Astrocyte (in vitro differentiated cells and primary cell): ENCODE measurements around the gene LRBA. TPM values are rescaled to one million over a fixed set of nuclear protein-coding genes. Genes with fewer than 3 reads are reported as not detected.

ENCODE experiments used
- DNase-seq: peaks from one replicate; pipeline ENCODE4 v3.0.0-alpha.2; 2010; ENCODE audit warnings: low read depth
- FAIRE-seq: peaks from 2 replicates; lab custom pipeline; 2011; peaks lifted over from hg19 to GRCh38; lab: Jason Lieb, UNC
- H2AFZ ChIP-seq: 2 replicates; pipeline ENCODE4 v1.6.0; 2012; ENCODE audit warnings: low read depth, low read length, inconsistent platforms
- H3K27ac ChIP-seq: 2 replicates; pipeline ENCODE4 v1.5.1; 2011; ENCODE audit warnings: low read depth, low read length, inconsistent platforms
- H3K27me3 ChIP-seq: 2 replicates; pipeline ENCODE4 v1.6.0; 2011; ENCODE audit warnings: low read length, inconsistent platforms; ENCODE audit not compliant: insufficient read depth
- H3K36me3 ChIP-seq: 2 replicates; pipeline ENCODE4 v1.5.1; 2011; ENCODE audit warnings: low read length, inconsistent platforms; ENCODE audit not compliant: insufficient read depth
- H3K4me1 ChIP-seq: 2 replicates; pipeline ENCODE4 v1.5.1; 2011; ENCODE audit warnings: low read length, inconsistent platforms; ENCODE audit not compliant: insufficient read depth
- H3K4me2 ChIP-seq: 2 replicates; pipeline ENCODE4 v1.6.0; 2012; ENCODE audit warnings: low read length, inconsistent platforms
- H3K4me3 ChIP-seq: 2 replicates; pipeline ENCODE4 v1.5.1; 2011; ENCODE audit warnings: low read depth, mild to moderate bottlenecking, low read length, inconsistent platforms; ENCODE audit not compliant: insufficient read depth
- H3K79me2 ChIP-seq: 2 replicates; pipeline ENCODE4 v1.6.0; 2012; ENCODE audit warnings: mild to moderate bottlenecking, low read length, inconsistent platforms; ENCODE audit not compliant: insufficient read depth
- H3K9ac ChIP-seq: 2 replicates; pipeline ENCODE4 v1.6.0; 2012; ENCODE audit warnings: mild to moderate bottlenecking, low read length, inconsistent platforms
- H3K9me3 ChIP-seq: 2 replicates; pipeline ENCODE4 v1.5.1; 2012; ENCODE audit warnings: low read depth, mild to moderate bottlenecking, low read length, inconsistent platforms; ENCODE audit not compliant: insufficient read depth
- H4K20me1 ChIP-seq: 2 replicates; pipeline ENCODE4 v1.6.0; 2012; ENCODE audit warnings: low read length, inconsistent platforms; ENCODE audit not compliant: insufficient read depth
- H3K27ac Mint-ChIP-seq: one replicate; pipeline ENCODE4 v1.8.0; 2021; ENCODE audit warnings: mild to moderate bottlenecking, mixed read lengths; ENCODE audit not compliant: unreplicated experiment
- H3K27me3 Mint-ChIP-seq: one replicate; pipeline ENCODE4 v1.8.0; 2021; ENCODE audit warnings: low read depth, mixed read lengths; ENCODE audit not compliant: unreplicated experiment
- H3K36me3 Mint-ChIP-seq: one replicate; pipeline ENCODE4 v1.8.0; 2021; ENCODE audit warnings: low read depth, mixed read lengths; ENCODE audit not compliant: unreplicated experiment
- H3K4me1 Mint-ChIP-seq: one replicate; pipeline ENCODE4 v1.8.0; 2021; ENCODE audit warnings: low read depth, mixed read lengths; ENCODE audit not compliant: unreplicated experiment
- H3K4me3 Mint-ChIP-seq: one replicate; pipeline ENCODE4 v1.8.0; 2021; ENCODE audit warnings: mild to moderate bottlenecking, moderate library complexity, mixed read lengths; ENCODE audit not compliant: unreplicated experiment
- H3K9me3 Mint-ChIP-seq: one replicate; pipeline ENCODE4 v1.8.0; 2021; ENCODE audit warnings: mild to moderate bottlenecking, mixed read lengths; ENCODE audit not compliant: unreplicated experiment
- EZH2 ChIP-seq: IDR thresholded peaks from 2 replicates; pipeline ENCODE4 v1.6.1; 2012; ENCODE audit warnings: mild to moderate bottlenecking, low read length, inconsistent platforms; ENCODE audit not compliant: insufficient read depth
- total RNA-seq: library from RNA; stranded (reverse); gene quantifications from 2 replicates; pipeline ENCODE4 v1.2.1, GENCODE V29; 2021
- TF ChIP-seq, protein P1 (sequence below): IDR thresholded peaks from 2 replicates; pipeline ENCODE4 v1.5.1; 2011; ENCODE audit warnings: low read depth, mild to moderate bottlenecking, inconsistent platforms, low read length, moderate library complexity; ENCODE audit not compliant: insufficient read depth

LRBA gene
- total RNA-seq, 1 donor from 2014 or later, result 25.3 TPM

DNA sequence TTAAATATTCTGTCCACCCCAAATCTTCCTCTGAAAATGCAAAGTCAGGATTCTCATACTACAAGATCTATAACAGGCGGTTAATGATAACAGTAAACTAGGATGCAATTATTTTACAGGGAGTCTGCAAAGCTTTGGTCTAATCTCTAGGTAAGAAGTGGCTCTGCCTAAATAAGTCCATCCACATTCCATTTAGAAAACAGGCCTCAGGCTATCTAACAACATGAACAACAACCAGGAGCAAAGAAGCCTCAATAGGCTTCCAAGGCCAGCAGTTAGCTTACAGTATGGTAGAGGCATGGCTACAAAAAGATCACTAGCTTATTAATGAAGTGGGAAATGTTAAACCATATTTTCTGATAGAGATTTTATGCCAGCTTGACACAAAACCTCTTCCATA, 426.8 kb downstream of the LRBA start:
- Histone ChIP-seq H3K9me3 (no peaks in the 10 kb centered on the region), H3K4me1 (no peaks in the 10 kb centered on the region), H4K20me1 (no peaks in the 10 kb centered on the region), H3K4me2 (peak overlapping the region; percentile 12), H3K4me3 (no peak overlapping the region), H3K9ac (no peak overlapping the region), H2AFZ (no peak overlapping the region), H3K79me2 (peaks cover 5% of the 10 kb centered on the region), H3K36me3 (no peaks in the 10 kb centered on the region), H3K27ac (no peak overlapping the region), H3K27me3 (peaks cover 2% of the 10 kb centered on the region)
- TF ChIP-seq EZH2, result no peak
- TF ChIP-seq, protein P1, sequence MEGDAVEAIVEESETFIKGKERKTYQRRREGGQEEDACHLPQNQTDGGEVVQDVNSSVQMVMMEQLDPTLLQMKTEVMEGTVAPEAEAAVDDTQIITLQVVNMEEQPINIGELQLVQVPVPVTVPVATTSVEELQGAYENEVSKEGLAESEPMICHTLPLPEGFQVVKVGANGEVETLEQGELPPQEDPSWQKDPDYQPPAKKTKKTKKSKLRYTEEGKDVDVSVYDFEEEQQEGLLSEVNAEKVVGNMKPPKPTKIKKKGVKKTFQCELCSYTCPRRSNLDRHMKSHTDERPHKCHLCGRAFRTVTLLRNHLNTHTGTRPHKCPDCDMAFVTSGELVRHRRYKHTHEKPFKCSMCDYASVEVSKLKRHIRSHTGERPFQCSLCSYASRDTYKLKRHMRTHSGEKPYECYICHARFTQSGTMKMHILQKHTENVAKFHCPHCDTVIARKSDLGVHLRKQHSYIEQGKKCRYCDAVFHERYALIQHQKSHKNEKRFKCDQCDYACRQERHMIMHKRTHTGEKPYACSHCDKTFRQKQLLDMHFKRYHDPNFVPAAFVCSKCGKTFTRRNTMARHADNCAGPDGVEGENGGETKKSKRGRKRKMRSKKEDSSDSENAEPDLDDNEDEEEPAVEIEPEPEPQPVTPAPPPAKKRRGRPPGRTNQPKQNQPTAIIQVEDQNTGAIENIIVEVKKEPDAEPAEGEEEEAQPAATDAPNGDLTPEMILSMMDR, result no peak
- Mint-ChIP-seq H3K27ac (no peak overlapping the region), H3K36me3 (no peaks in the 10 kb centered on the region), H3K4me3 (no peak overlapping the region), H3K4me1 (peaks cover 2% of the 10 kb centered on the region), H3K9me3 (no peaks in the 10 kb centered on the region), H3K27me3 (peaks cover 11% of the 10 kb centered on the region)
- DNase-seq, result no peak
- no peak for FAIRE-seq

DNA sequence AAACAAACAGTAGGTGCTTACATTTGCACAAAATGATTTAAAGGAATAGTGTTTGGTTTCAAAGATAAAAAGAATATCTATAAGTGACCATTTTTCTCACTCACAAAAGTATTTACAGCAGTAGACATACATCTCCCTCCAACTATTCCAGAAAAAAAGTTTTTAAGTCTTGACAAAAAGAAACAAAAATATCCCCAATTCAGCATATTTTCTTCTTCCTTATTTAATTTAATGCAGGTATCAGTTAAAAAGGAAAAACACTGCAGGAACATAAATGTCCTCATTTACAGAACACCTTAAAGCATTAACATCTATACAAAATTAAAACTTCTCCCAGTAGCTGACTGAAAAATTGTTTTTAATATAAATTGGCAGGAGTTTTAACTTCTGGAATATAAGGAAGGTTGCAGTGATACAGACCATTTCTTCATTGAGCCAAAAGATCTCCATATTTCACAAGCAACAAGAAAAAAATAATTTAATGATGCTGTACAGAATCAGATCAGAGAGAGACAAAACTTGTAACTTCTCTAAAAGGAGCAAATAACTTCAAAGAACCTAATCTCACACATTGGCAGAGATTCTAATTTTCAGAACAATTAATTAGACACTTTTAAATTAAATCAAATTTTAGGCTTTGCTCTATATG, 428.8 kb downstream of the LRBA start:
- no peak for FAIRE-seq
- peaks cover 2% of the 10 kb centered on the region for H3K27me3 ChIP-seq
- H3K79me2 ChIP-seq, result peaks cover 11% of the 10 kb centered on the region
- H2AFZ ChIP-seq, result no peak overlapping the region
- peak overlapping the region; percentile 24 for H3K9ac ChIP-seq
- Mint-ChIP-seq H3K9me3 (no peaks in the 10 kb centered on the region), H3K4me3 (no peak overlapping the region), H3K27ac (no peak overlapping the region), H3K36me3 (no peaks in the 10 kb centered on the region), H3K4me1 (peaks cover 3% of the 10 kb centered on the region), H3K27me3 (peaks cover 15% of the 10 kb centered on the region)
- H3K4me1 ChIP-seq, result no peaks in the 10 kb centered on the region
- no peak for TF ChIP-seq EZH2
- TF ChIP-seq, protein P1, result no peak
- H3K4me3 ChIP-seq, result no peak overlapping the region
- DNase-seq, result no peak
- H3K36me3 ChIP-seq, result no peaks in the 10 kb centered on the region
- H4K20me1 ChIP-seq, result no peaks in the 10 kb centered on the region
- no peaks in the 10 kb centered on the region for H3K9me3 ChIP-seq
- H3K4me2 ChIP-seq, result peak overlapping the region; percentile 29
- H3K27ac ChIP-seq, result no peak overlapping the region

DNA sequence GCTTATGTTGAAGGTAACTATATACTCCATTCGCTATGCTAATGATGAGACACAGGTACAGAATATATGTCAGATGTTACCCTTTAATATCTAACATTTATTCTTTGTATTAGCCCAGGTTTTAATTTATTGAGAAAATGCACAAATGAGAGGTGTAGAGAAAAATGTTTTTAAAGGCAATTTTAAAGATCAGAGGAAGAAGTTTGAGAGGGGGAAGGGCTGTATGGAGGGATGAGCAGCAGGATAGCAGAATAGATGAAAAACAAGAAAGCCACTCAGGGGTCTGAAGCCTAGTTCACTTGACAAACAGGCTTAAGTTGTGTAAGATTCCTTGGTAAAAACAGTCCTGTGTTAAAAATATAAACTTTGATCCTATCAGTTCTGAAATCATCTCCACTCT, 429.5 kb downstream of the LRBA start:
- Histone ChIP-seq H3K27ac (no peak overlapping the region), H3K9me3 (no peaks in the 10 kb centered on the region), H3K4me1 (no peaks in the 10 kb centered on the region), H3K79me2 (peaks cover 11% of the 10 kb centered on the region), H2AFZ (no peak overlapping the region), H3K4me2 (peak overlapping the region; percentile 48), H3K9ac (peak overlapping the region; percentile 24), H4K20me1 (no peaks in the 10 kb centered on the region), H3K27me3 (peaks cover 2% of the 10 kb centered on the region), H3K36me3 (no peaks in the 10 kb centered on the region), H3K4me3 (peak overlapping the region; percentile 40)
- no peak for TF ChIP-seq EZH2
- TF ChIP-seq, protein P1, result no peak
- FAIRE-seq (no peak), DNase-seq (no peak)
- Mint-ChIP-seq H3K36me3 (peaks cover under 1% of the 10 kb centered on the region), H3K4me3 (peak overlapping the region; percentile 47), H3K4me1 (peaks cover 3% of the 10 kb centered on the region), H3K9me3 (no peaks in the 10 kb centered on the region), H3K27ac (peak overlapping the region; percentile 38), H3K27me3 (peaks cover 16% of the 10 kb centered on the region)
